ENCODE data around the gene C10orf105. TPM values are rescaled to one million over a fixed set of nuclear protein-coding genes. Genes with fewer than 3 reads are reported as not detected.

Gene C10orf105
- total RNA-seq, 1 experiment from 2014 or later, result not detected

- in situ Hi-C loops (cut with HindIII; ENCODE audit: low pct_unique_long_range_greater_than_20kb, low sequenced_read_pairs), result no loop called here
- DNase-seq (ENCODE audit: low read depth), result no peak
Measured at GRCh38 chr10:71725249-71725648, 5.7 kb upstream of the C10orf105 start.

- no peak for DNase-seq (ENCODE audit: low read depth)
- in situ Hi-C loops (cut with HindIII; ENCODE audit: low pct_unique_long_range_greater_than_20kb, low sequenced_read_pairs), result no loop called here
Measured at GRCh38 chr10:71724539-71724938, 5.0 kb upstream of the C10orf105 start.

- DNase-seq (ENCODE audit: low read depth), result no peak
- in situ Hi-C loops (cut with HindIII; ENCODE audit: low pct_unique_long_range_greater_than_20kb, low sequenced_read_pairs), result no loop called here
Measured at GRCh38 chr10:71723311-71723710, 3.7 kb upstream of the C10orf105 start.

- in situ Hi-C loops (cut with HindIII; ENCODE audit: low pct_unique_long_range_greater_than_20kb, low sequenced_read_pairs), result no loop called here
- DNase-seq (ENCODE audit: low read depth), result no peak
Measured at GRCh38 chr10:71722849-71723248, 3.3 kb upstream of the C10orf105 start.

- in situ Hi-C loops (cut with HindIII; ENCODE audit: low pct_unique_long_range_greater_than_20kb, low sequenced_read_pairs), result no loop called here
- DNase-seq (ENCODE audit: low read depth), result no peak
Measured at GRCh38 chr10:71721313-71721712, 1.7 kb upstream of the C10orf105 start.

- no peak for DNase-seq (ENCODE audit: low read depth)
- in situ Hi-C loops (cut with HindIII; ENCODE audit: low pct_unique_long_range_greater_than_20kb, low sequenced_read_pairs), result no loop called here
Measured at GRCh38 chr10:71720288-71720687, 710 bp upstream of the C10orf105 start.

- in situ Hi-C loops (cut with HindIII; ENCODE audit: low pct_unique_long_range_greater_than_20kb, low sequenced_read_pairs), result no loop called here
- DNase-seq (ENCODE audit: low read depth), result no peak
Measured at GRCh38 chr10:71719042-71719441, 536 bp downstream of the C10orf105 start.

- in situ Hi-C loops (cut with HindIII; ENCODE audit: low pct_unique_long_range_greater_than_20kb, low sequenced_read_pairs), result no loop called here
- no peak for DNase-seq (ENCODE audit: low read depth)
Measured at GRCh38 chr10:71718165-71718698, 1.3 kb downstream of the C10orf105 start.

- in situ Hi-C loops (cut with HindIII; ENCODE audit: low pct_unique_long_range_greater_than_20kb, low sequenced_read_pairs), result no loop called here
- DNase-seq (ENCODE audit: low read depth), result no peak
Measured at GRCh38 chr10:71717551-71717951, 2.0 kb downstream of the C10orf105 start.

- in situ Hi-C loops (cut with HindIII; ENCODE audit: low pct_unique_long_range_greater_than_20kb, low sequenced_read_pairs), result no loop called here
- DNase-seq (ENCODE audit: low read depth), result no peak
Measured at GRCh38 chr10:71717056-71717455, 2.5 kb downstream of the C10orf105 start.

GRCh38 chr10:71716426-71716825, 3.2 kb downstream of the C10orf105 start:
- no peak for DNase-seq (ENCODE audit: low read depth)

GRCh38 chr10:71715860-71716259, 3.7 kb downstream of the C10orf105 start:
- DNase-seq (ENCODE audit: low read depth), result no peak
- in situ Hi-C loops (cut with HindIII; ENCODE audit: low pct_unique_long_range_greater_than_20kb, low sequenced_read_pairs), result no loop called here

More at GRCh38 chr10:71716426-71716825, 3.2 kb downstream of the C10orf105 start:
- in situ Hi-C loops (cut with HindIII; ENCODE audit: low pct_unique_long_range_greater_than_20kb, low sequenced_read_pairs), result no loop called here

- in situ Hi-C loops (cut with HindIII; ENCODE audit: low pct_unique_long_range_greater_than_20kb, low sequenced_read_pairs), result no loop called here
- DNase-seq (ENCODE audit: low read depth), result no peak
Measured at GRCh38 chr10:71715026-71715425, 4.6 kb downstream of the C10orf105 start.

- DNase-seq (ENCODE audit: low read depth), result no peak
- in situ Hi-C loops (cut with HindIII; ENCODE audit: low pct_unique_long_range_greater_than_20kb, low sequenced_read_pairs), result no loop called here
Measured at GRCh38 chr10:71714592-71714991, 5.0 kb downstream of the C10orf105 start.

- in situ Hi-C loops (cut with HindIII; ENCODE audit: low pct_unique_long_range_greater_than_20kb, low sequenced_read_pairs), result no loop called here
- no peak for DNase-seq (ENCODE audit: low read depth)
Measured at GRCh38 chr10:71714031-71714410, 5.6 kb downstream of the C10orf105 start.

- in situ Hi-C loops (cut with HindIII; ENCODE audit: low pct_unique_long_range_greater_than_20kb, low sequenced_read_pairs), result no loop called here
- DNase-seq (ENCODE audit: low read depth), result no peak
Measured at GRCh38 chr10:71713135-71714030, 6.2 kb downstream of the C10orf105 start.

- in situ Hi-C loops (cut with HindIII; ENCODE audit: low pct_unique_long_range_greater_than_20kb, low sequenced_read_pairs), result no loop called here
- DNase-seq (ENCODE audit: low read depth), result no peak
Measured at GRCh38 chr10:71712572-71713134, 6.9 kb downstream of the C10orf105 start.

- DNase-seq (ENCODE audit: low read depth), result no peak
- in situ Hi-C loops (cut with HindIII; ENCODE audit: low pct_unique_long_range_greater_than_20kb, low sequenced_read_pairs), result no loop called here
Measured at GRCh38 chr10:71712170-71712569, 7.4 kb downstream of the C10orf105 start.

- in situ Hi-C loops (cut with HindIII; ENCODE audit: low pct_unique_long_range_greater_than_20kb, low sequenced_read_pairs), result no loop called here
- DNase-seq (ENCODE audit: low read depth), result no peak
Measured at GRCh38 chr10:71711052-71711623, 8.4 kb downstream of the C10orf105 start.

Data from Caki2 (cell line).